CD4-positive, CD25-positive, alpha-beta regulatory T cell (primary cell): ENCODE measurements around the gene LILRB3. TPM values are rescaled to one million over a fixed set of nuclear protein-coding genes. Genes with fewer than 3 reads are reported as not detected.

Source experiments
- polyA plus RNA-seq, 4 donors: library from polyadenylated mRNA; unstranded; fragments of 300-500 nt; fragmentation: Illumina TruSeq; gene quantifications; one replicate each; pipeline ENCODE4 v1.2.3, GENCODE V29; 2021
- total RNA-seq: library from RNA; stranded (reverse); gene quantifications from one replicate; pipeline ENCODE4 v1.2.3, GENCODE V29; 2022

The LILRB3 gene
- total and polyA plus RNA-seq, 5 donors from 2014 or later: 0.07 to 4.1 (median 0.41) TPM; not detected in 1

Other genes starting within 250 kb of the LILRB3 start
- not detected for gene CACNG6, start 231.4 kb downstream of the LILRB3 start, total RNA-seq
- not detected for gene CACNG6, start 231.4 kb downstream of the LILRB3 start, polyA plus RNA-seq
- not detected for gene VSTM1, start 159.1 kb downstream of the LILRB3 start, total RNA-seq
- not detected for gene VSTM1, start 159.1 kb downstream of the LILRB3 start, polyA plus RNA-seq
- gene TARM1, start 141.6 kb downstream of the LILRB3 start, total RNA-seq: not detected
- gene TARM1, start 141.6 kb downstream of the LILRB3 start, polyA plus RNA-seq: not detected
- not detected for gene OSCAR, start 122.2 kb downstream of the LILRB3 start, total RNA-seq
- gene OSCAR, start 122.2 kb downstream of the LILRB3 start, polyA plus RNA-seq: under 1 TPM in 3 of 4 donors, not detected in 1; 0.12 to 0.28 (median 0.13) TPM
- gene NDUFA3, start 120.2 kb downstream of the LILRB3 start, total RNA-seq: 65.7 TPM
- 100 to 1,000 TPM; 404 to 577 (median 444) TPM for gene NDUFA3, start 120.2 kb downstream of the LILRB3 start, polyA plus RNA-seq
- gene TFPT, start 107.3 kb downstream of the LILRB3 start, total RNA-seq: 15.0 TPM
- gene TFPT, start 107.3 kb downstream of the LILRB3 start, polyA plus RNA-seq: 10 to 100 TPM; 18.8 to 26.8 (median 23.9) TPM
- 57.8 TPM for gene PRPF31, start 107.3 kb downstream of the LILRB3 start, total RNA-seq
- gene PRPF31, start 107.3 kb downstream of the LILRB3 start, polyA plus RNA-seq: 10 to 100 TPM; 61.2 to 74.8 (median 69.6) TPM
- gene CNOT3, start 85.2 kb downstream of the LILRB3 start, total RNA-seq: 56.9 TPM
- gene CNOT3, start 85.2 kb downstream of the LILRB3 start, polyA plus RNA-seq: 1 to 10 TPM; 3.9 to 6.6 (median 5.9) TPM
- gene LENG1, start 63.3 kb downstream of the LILRB3 start, total RNA-seq: 9.3 TPM
- gene LENG1, start 63.3 kb downstream of the LILRB3 start, polyA plus RNA-seq: 10 to 100 TPM; 12.2 to 17.5 (median 13.8) TPM
- 1.1 TPM for gene TMC4, start 49.8 kb downstream of the LILRB3 start, total RNA-seq
- under 1 TPM in 3 of 4 donors, not detected in 1; 0.42 to 0.60 (median 0.49) TPM for gene TMC4, start 49.8 kb downstream of the LILRB3 start, polyA plus RNA-seq
- gene MBOAT7, start 33.4 kb downstream of the LILRB3 start, total RNA-seq: 25.8 TPM
- gene MBOAT7, start 33.4 kb downstream of the LILRB3 start, polyA plus RNA-seq: 10 to 100 TPM; 10.8 to 17.2 (median 15.0) TPM
- 10.1 TPM for gene TSEN34, start 31.7 kb downstream of the LILRB3 start, total RNA-seq
- 10 to 100 TPM; 36.6 to 55.5 (median 49.7) TPM for gene TSEN34, start 31.7 kb downstream of the LILRB3 start, polyA plus RNA-seq
- gene RPS9, start 22.1 kb downstream of the LILRB3 start, total RNA-seq: 1,161 TPM
- 1,000 to 10,000 TPM in 2 of 4 donors, 100 to 1,000 TPM in 2; 756 to 1,075 (median 892) TPM for gene RPS9, start 22.1 kb downstream of the LILRB3 start, polyA plus RNA-seq
- not detected for gene LILRA6, start 19.8 kb upstream of the LILRB3 start, total RNA-seq
- gene LILRA6, start 19.8 kb upstream of the LILRB3 start, polyA plus RNA-seq: under 1 TPM in 2 of 4 donors, not detected in 2; 0.11 to 0.13 TPM
- gene LILRB5, start 34.3 kb upstream of the LILRB3 start, total RNA-seq: not detected
- gene LILRB5, start 34.3 kb upstream of the LILRB3 start, polyA plus RNA-seq: not detected
- gene LILRB2, start 58.1 kb upstream of the LILRB3 start, total RNA-seq: not detected
- gene LILRB2, start 58.1 kb upstream of the LILRB3 start, polyA plus RNA-seq: under 1 TPM in 1 of 4 donors, not detected in 3; 0.24 TPM
- gene LILRA5, start 90.2 kb upstream of the LILRB3 start, total RNA-seq: not detected
- under 1 TPM in 1 of 4 donors, not detected in 3; 0.67 TPM for gene LILRA5, start 90.2 kb upstream of the LILRB3 start, polyA plus RNA-seq
- gene LILRA4, start 116.2 kb upstream of the LILRB3 start, total RNA-seq: not detected
- gene LILRA4, start 116.2 kb upstream of the LILRB3 start, polyA plus RNA-seq: not detected
- 33.2 TPM for gene LAIR1, start 141.9 kb upstream of the LILRB3 start, total RNA-seq
- 10 to 100 TPM; 39.3 to 61.8 (median 45.3) TPM for gene LAIR1, start 141.9 kb upstream of the LILRB3 start, polyA plus RNA-seq
- not detected for gene TTYH1, start 192.5 kb upstream of the LILRB3 start, total RNA-seq
- under 1 TPM in 3 of 4 donors, not detected in 1; 0.17 to 1.00 (median 0.31) TPM for gene TTYH1, start 192.5 kb upstream of the LILRB3 start, polyA plus RNA-seq
- gene LENG8, start 226.2 kb upstream of the LILRB3 start, total RNA-seq: 558 TPM
- gene LENG8, start 226.2 kb upstream of the LILRB3 start, polyA plus RNA-seq: 1 to 10 TPM; 3.9 to 8.6 (median 6.1) TPM
- 3.9 TPM for gene LENG9, start 240.8 kb upstream of the LILRB3 start, total RNA-seq
- gene LENG9, start 240.8 kb upstream of the LILRB3 start, polyA plus RNA-seq: under 1 TPM in 3 of 4 donors, not detected in 1; 0.21 to 0.73 (median 0.33) TPM